T follicular helper cell (primary cell): Measurements from ENCODE around the gene CADM1.

Experiments used
- DNase-seq: peaks from one replicate; pipeline ENCODE4 v3.0.0-alpha.2; 2020; ENCODE audit warnings: low read depth

Gene CADM1

DNA sequence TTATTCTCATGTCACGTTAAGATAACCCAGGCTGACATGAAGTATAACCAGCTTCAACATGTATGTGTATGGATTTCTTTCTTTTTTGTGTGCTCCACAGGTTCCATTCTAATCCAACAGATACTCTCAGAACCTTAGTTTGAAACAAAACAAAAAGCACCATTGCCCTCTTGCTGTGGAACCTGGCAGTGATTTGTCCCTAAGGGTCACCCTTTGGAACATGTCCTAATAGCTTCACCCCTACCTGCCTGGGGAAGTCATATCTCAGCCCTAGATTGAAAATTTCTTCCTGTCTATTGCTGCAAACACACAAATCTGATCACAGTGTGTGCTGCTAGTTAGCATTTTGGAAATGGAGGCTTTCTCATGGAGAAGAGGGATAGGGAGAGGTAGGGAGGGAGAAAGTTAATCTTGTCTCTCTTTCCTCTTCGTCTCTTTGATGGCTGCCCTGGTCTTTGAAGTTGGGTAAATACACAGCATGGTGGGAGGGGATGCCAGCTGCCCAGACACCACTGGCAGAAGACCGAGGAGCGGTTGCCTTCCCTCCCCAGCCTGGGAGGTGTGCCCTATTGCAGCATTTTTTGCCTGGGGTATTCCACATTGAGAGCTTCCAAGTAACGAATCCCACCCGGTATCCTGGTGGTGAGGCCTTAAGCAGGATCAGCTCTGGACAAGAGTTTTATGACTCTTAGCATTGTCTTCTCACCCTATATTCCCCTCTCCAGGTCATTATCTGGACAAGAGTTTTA is 11.6 kb upstream of the CADM1 start:
- no peak for DNase-seq

DNA sequence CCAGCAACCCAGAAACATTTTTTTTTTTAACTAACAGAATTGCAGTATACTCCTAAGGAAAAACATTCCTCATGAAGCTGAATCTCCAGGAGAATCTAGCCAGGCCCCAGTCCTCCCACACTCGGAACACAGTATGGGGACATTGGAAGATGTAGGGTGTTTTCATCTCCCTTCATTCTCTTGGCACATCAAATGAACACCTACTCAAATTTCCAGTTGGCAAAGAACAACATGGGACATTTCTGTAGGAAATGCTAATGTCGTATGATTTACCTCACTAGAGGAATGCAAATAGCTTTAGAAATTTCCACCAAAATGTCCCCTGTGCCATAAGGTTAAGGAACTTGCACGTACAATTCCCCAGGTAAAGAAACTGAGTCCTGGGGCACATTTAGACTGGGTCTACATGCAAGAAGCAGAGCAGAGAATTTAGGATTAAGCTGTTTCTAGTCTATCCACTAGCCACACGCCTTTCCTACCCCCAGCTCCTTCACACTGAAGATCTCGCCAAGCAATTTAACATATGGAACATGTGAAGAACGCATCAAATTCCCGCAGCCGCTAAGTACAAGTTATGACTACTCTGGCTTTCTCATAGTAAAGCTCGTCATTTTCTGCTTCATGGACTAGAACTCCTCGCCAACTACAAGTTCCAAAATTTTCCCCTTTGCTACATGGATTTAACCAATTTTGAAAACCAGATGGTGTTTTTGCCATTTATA is 2.9 kb upstream of the CADM1 start:
- DNase-seq: no peak

DNA sequence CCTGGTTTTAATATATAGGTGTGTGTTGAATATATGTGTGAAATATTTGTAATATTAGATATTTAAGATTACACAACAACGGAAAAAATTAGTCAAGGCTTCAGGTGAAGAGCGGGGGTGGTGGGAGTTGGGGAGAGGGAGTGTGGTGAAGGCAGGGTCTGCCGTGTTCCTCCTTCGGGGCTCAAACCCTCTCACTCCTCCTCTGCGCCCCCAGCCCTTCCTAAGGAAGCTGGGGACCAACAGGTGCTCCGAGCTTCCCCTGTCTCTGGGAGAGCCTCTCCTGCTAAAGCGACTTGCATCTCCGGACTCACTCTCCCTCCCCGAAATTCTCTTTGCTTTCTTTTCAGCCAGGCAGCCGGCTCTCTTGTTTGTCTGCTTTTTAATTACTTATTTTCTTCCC is 960 bp upstream of the CADM1 start:
- DNase-seq: no peak

DNA sequence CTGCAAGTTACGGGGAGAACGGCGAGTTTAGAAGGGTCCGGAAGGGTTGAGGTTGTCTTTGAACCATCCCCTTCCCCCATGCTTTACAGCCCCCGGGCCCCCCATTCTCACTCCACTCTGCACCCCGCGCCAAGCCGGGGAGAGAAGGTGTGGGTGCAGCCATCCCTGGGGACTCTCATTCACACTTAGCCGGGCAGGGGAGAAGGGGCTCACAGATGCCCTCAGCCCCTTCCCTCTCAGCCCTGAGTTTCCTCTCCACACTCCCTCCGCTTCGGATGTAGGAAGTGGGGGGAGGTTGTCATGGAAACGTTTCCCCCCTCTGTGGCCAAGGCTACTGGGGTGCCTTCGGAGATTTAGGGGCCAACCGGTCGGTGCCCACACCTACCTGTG is 334 bp downstream of the CADM1 start:
- no peak for DNase-seq

DNA sequence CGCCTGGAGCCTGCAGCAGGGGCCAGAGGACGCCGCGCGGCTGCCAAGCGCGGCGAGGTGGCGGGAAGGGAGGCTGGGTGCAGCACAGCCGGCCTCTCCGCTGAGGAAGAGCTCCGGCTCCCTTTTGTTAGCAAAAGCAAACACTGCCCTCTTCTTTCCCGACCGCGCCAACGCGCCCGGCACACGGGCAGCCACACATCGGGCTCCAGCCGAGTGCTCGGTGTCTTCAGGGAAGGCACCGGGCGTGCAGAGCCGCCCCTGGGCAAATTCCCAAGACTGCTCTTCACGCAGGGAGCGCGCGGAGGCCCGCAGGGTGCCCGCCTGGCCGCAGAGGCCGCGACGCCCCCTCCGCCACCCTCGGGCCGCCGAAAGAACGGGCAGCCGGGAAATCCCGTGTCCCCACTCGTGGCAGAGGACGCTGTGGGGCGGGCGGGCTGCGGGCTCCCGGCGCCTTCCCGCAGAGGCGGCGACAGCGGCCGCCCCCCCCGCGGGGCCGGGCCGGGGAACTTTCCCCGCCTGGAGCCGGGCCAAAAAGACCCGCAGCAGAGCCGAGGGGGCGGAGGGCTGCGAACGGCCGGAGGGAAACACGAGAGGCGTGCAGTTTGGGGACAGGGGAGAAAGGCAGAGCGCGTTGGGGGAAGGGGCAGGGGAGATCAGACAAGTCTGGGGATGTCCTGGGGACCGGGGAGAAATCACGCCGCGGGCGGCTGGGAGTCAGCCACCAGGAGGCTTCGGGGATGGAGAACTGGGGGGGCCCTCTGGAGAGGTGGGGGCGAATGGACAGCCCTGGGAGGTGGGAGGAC is 931 bp downstream of the CADM1 start:
- DNase-seq: no peak

DNA sequence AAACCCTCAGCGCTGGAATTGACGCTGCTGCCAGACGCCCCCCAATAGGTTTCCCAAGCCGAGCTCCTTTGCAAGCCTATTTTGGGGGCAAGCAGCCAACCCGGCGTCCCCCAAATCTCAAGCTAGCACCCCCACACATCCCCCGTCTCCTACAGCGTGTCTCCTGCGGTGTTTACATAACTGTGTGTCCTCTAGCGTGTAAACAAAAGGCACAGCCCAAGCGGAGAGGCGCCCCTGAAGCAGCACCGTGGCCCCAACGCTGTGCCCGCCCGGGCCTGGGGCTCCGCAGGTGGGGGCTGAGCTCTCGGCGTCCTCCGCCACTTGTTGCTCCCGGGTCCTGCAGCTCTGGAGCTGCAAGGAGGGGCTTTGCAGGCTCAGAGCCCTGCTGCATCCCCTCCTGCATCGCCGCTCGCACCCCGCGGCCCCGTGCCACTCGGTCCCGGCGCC is 1.6 kb downstream of the CADM1 start:
- no peak for DNase-seq

DNA sequence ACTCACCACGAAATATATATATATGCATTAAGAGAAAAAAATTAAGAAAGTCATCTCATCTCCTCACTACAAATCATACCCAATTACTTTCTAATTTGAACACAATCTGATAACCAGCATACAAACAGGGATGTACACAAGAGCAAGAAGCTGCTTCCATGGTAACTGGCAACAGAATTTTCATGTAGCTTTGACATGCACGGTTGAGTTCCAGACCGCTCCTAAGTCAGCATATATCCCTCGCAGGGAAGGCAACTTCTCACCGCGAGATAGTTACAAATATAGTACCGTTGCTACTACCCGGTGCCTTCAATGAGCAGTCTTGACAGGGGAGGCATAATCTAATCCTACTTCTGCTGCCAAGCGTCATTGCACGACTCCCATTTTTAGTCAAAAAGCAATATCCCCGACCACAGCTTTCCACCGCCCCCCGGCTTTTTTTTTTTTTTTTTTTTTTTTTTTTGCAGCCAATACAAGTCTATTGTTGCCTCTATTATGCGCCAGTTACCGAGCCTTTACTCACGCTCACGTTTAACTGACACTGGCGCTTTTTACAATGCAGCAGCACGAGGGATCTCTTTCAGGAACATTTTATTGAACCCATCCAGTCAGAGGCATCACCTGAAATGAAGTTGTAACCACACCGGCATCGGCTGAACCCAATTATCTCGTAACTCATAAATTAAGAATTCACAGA is 2.2 kb downstream of the CADM1 start:
- DNase-seq: no peak

DNA sequence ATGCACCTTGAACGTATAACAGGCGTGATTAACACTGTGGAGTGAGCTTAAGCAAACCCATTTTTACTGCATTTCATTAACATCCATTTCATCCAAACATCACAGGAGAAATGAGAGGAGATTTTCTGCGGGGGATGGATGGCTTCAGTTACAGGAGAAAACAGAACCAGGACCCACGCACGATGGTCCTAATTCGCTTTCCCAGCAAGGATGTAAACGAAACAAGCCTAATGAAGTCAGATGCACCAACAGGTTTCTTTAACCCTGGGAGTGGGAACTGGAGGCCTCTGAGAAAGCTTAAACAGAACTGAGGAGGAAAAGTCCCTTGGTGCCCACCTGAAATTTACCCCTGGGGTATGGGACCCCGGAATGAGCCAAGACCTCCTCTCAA is 2.7 kb downstream of the CADM1 start:
- DNase-seq: no peak

DNA sequence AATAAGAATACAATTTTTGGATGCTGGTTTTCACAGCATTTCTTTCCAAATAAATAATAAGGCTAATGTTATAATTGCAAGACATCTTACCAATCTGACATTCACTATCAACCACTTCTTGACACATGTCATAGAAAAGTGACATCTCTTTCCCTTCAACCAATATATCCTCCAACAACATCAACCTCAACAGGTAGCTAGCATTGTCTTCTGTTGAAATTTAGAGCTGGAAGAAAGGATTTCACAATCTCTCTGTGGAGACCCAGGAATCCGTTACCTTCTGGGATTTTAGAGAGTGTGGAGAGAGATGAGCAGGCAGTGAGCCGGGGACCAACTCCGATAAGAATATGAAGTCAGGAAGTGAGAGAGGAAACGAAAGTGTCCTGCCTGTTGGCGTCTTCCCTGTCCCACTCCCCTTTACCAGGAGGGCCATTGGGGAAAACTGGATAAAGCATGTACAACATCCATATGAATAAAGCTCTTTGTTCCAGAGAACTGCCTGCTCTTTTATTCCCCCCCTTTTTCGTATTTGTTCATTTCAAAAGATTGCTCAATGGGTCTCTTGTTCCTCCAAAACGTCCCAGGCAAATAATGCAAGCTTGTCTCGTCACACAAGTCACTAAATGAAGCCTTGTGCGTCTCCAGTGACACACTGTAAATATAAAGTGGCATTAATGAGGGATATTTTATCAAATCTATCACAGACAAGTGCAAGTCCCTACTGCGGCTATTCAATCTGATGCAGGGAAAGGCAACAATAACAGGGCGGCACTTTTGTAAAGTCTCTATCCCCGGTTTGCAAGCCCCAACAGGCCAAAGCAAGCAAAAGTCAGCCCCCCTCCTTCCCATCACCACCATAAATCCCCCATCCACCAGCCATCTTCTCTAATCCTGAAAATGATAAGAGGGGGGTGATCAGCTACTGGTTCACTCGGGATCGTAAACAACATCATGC is 3.4 kb downstream of the CADM1 start:
- DNase-seq: no peak

DNA sequence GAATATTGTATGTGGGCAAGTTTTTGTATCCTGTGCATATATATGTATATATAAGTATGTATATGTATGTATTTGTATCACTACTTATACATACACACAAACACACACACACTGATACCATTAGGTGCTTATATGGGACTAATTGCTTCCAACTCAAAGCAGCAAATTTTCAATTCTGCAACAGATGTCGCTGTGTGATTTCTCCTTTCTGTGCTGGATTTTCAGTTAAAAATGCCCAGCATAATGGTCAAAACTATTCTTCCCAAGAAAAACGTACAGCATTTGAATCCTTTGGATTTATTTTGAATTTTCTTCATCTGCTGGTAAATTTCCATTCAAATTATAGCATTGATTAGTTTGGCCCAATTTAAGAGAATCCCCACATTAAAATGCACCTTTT is 4.3 kb downstream of the CADM1 start:
- DNase-seq: no peak

DNA sequence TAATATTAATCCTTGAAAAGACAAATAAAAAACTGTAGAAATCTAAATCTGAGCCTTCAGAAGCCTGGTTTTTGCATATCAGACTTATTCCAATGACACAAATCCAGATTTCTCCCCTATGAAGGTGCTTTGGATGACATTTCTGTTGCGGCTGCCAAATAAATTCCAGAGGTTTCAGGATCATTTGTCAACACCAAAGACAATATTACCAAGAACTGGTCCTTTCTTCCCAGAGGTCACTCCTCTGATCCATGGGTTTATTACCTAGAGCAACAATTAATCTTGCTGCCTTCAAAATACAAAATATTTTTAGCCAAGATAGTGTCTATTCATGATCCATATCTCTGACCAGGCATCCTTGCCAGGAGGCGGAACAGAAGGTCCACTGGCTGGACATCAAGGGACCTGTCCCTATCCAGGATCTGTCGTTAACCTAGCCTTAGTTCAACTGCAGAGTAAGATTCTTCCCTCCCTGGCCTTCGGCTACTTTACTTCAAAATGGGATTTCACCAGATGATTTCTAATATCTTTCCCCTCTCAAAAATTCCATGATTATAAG is 4.9 kb downstream of the CADM1 start:
- no peak for DNase-seq

DNA sequence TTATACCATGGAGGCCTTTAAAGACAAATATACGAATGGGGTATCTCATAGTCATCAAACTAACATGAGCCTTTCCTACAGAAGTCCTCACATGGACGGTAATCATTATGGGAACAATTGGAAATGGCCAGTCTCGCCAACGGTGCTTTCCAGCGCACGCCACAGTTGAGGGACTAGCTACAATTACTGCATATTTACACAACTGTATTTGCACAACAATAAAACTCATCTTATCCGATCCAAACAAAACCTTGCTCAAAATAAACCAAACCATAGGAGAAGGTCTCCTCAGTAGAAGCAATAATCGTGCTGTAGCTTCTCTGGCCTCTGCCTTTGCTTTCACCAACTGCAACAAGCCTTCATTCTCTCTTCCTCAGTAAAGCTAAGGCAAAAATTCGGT is 5.9 kb downstream of the CADM1 start:
- no peak for DNase-seq

DNA sequence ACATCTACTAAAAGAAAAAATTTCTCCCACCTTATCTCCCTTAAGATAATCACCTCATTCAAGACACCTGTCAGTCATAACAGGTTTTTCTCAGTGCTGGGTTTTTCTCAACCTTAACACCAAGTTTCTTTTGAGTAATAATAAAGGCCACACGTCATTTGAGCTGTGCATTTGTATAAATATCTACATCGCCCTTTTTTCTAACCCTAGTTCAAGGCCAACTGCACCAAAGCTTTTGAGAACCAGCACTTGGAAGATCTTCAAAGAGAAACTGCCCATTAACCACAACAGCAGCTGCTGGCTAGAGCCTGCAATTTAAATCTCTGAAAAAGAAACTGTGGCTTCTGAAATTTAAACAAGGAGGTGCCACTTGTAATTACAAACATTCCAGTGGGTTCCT is 6.9 kb downstream of the CADM1 start:
- DNase-seq: no peak

DNA sequence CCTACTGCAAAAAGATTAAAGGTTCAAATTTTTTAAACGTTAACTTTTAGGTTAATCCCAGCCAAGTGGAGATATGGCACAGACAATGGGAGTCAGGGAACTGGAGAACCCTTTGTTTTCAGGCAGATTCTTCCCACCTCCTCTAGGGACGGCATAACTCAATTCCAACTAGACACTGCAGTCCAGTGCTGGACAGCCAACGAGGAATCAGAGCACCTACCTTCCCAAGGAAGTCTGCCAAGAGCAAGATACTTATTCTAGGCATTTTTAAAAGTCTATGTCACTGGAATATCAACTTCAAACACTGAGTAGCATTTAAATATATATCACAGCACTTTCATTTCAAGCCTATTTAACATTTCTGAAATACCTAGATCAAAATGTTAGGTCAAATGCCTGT is 7.3 kb downstream of the CADM1 start:
- DNase-seq: no peak

DNA sequence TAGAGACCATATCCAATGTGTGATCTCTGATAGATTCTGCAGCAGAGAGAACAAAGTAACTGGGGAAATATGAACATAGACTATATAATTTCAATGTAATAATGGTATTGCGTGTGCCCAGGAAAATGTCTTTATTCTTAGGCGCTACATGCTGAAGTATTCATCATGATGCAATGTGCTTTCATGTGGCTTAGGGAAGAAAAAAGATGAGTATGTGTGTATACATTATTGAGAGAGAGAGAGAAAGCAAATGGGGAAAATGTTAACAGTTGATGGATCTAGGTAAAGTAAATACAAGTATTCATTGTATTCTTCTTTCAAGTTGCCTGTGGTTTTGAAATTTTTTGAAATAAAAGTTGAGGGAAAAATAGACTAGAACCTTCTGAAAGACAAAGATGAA is 10.3 kb downstream of the CADM1 start:
- DNase-seq: no peak

DNA sequence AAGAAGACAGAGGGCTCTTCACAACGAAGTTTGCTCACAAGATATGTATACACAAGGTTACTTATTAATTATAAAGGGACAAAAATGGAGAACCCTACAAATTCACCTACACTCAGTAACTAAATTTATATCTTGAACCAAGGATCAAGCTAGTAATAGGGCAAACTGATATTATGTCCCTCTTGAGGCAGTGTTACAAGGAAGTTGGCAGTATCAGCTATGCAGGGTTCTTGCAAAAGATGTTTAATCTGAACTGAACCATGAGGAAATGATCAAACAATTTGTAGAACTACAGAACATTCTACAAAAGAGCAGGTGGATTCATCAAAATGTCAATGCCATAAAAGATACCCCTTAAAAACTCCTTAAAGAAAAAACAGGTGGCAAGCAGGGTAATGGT is 10.7 kb downstream of the CADM1 start:
- DNase-seq: no peak

DNA sequence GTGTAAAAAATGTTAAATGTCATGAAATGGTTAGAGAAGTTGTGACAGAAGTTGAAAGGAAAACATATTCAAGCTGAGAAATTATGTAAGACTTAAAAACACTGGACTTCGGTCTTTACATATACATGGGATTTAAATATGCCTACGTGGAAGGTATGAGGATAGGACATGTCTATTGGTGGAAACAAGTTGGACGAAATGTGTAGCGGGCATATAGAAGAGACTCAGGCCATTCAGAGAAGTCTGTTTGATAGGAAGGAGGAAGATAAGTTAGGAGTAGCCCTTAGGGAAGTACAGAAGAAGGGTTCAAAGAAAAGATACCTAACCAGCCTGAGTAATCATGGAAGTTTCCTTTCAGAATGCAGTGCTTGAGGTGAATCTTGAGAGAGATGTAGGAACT is 14.7 kb downstream of the CADM1 start:
- DNase-seq: no peak

DNA sequence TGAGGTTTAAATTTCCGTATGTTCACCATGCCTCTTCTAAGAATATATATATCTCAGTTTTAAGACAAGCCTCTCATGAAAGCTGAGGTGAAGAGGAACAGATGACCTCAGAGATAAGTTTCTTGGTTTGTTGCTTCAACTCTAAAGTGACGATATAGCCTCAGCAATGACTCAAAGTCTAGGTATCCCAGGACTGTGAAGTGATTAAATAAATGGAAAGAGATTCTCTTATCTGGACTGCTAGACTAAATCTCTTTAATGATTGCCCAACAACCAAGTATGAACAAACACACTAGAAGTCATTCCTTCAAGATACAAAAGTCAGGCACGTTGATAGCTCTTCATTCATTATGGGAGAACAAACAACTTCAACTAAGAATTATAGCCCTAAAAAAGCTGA is 15.3 kb downstream of the CADM1 start:
- no peak for DNase-seq

DNA sequence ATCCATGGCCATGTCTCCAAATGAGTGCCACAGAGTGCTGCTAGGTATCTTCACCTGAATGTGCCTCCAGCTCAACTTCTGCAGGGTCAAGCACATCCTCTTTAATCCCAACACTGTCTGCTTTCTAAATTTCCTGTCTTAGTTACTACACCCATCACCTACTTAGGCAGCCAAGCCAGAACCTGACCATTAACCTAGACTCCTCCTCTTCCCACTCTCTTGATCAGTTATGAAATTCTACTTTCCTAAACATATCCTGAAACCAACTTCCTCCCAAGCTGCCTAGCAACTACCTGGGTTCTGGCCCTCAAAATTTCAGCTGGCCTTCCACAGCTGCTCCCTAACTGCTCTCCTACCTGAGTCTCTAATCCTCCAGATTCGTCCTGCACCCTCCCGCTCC is 22.7 kb downstream of the CADM1 start:
- no peak for DNase-seq

DNA sequence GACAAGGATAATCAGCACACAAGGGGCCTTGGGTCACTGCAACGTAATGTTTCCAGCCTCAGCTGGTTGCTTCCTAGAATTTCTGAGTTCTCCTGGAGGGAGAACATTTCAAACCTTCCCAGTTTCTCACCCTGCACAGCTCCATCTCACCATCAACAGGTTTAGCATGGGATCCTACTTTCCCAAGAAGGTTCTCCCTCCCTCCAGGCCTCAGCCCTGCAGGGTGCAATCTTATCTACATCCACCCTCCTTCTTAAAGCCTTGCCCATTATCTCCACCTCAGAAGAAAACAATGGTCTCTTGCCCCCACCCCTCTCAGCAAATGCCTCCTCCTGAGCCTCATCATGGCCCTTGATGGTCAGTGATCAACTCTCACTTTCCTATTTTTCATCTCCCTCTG is 23.6 kb downstream of the CADM1 start:
- no peak for DNase-seq

DNA sequence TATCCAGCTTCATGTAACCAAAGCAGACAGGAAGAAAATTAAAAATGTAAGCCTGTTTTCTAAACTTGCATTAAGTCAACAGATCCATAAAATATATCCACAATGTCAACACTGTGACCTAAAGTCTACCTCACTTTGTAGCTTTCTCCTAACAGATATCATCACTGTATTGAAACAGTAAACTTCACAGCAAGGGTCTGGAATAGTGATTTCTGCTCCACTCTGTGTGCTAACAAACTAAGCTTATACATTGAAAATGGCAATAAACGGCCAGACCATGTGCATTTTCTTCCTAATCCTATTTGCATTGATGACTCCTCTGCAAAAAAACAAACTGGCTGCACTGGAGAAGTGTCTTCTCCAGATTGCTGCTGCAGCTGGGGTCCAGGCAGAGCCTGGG is 26.8 kb downstream of the CADM1 start:
- DNase-seq: no peak
